OCI-LY1 (cell line): Measurements from ENCODE around the gene GIT2.

Experiments used
- CTCF ChIP-seq: fragments of 200-600 bp; sonication (generic), shearing (Covaris generic); IDR thresholded peaks from 2 replicates; pipeline ENCODE4 v1.5.1; 2017; ENCODE audit warnings: mild to moderate bottlenecking, antibody characterized with exemption, low read length, moderate library complexity, mixed read lengths
- EZH2 ChIP-seq: fragments of 200-600 bp; sonication (generic), shearing (Covaris generic); IDR thresholded peaks from 2 replicates; pipeline ENCODE4 v1.8.0; 2017; ENCODE audit warnings: borderline replicate concordance, mixed run types, mild to moderate bottlenecking, antibody characterized with exemption, low read length, moderate library complexity, mixed read lengths

DNA sequence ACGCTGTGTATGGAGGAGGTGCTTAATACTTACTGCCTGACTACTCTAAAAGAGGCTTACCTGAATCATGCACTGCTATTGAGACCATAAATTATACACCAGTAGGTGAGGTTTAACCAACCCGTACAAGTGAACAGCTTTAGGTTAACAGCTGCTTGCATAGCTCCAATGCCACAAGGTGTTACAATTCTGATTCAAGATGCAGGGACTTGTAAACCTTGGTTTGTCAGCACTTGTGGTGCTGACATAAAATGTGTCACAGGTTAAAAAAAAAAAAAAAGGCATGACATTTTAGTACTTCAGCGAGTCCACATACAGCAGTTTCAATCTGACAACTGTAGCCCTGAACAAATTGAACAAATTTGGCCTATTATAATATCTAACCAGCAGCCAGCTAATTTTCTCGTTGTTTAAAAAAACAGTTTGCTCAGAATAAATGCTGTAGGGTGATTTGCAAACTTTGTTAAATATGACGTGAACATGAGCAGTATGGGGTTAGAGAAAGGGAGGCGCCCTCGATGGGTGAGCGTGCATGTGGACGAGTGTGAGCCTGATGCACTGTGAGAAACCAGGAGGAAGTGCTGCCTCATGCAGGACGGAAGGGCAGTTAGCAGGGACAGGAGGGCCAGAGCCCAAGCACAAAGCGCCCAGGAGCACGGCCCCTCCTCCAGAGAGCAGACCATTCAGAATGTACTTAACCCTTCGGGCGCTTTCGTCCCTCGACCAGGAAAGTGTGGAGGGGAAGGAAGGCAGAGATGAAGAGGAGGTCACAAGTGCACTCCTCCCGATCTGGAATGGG is 51.4 kb downstream of the GIT2 start:
- TF ChIP-seq CTCF (no peak), EZH2 (no peak)
